Ureter (tissue), 1 donor: ENCODE measurements around the gene PARP15. TPM values are rescaled to one million over a fixed set of nuclear protein-coding genes. Genes with fewer than 3 reads are reported as not detected.
A peak's percentile ranks its signal among the peaks of the same experiment; 100 is the strongest.
"Not testable (repeated sequence)": the region's sequence is repeated elsewhere in the genome, so short reads cannot be mapped to it uniquely, and the experiment has no call there.

Source experiments
- DNase-seq: peaks from one replicate; pipeline ENCODE4 v3.0.0-alpha.2; 2020; ENCODE audit warnings: low spot score
- total RNA-seq: library from RNA; stranded (reverse); gene quantifications from one replicate; pipeline ENCODE4 v1.2.4, GENCODE V29; 2023
- donor health status: DM: yes; HTN: yes; CAD: no.

Gene PARP15
- total RNA-seq, 1 donor from 2014 or later = 3.9 TPM

DNA sequence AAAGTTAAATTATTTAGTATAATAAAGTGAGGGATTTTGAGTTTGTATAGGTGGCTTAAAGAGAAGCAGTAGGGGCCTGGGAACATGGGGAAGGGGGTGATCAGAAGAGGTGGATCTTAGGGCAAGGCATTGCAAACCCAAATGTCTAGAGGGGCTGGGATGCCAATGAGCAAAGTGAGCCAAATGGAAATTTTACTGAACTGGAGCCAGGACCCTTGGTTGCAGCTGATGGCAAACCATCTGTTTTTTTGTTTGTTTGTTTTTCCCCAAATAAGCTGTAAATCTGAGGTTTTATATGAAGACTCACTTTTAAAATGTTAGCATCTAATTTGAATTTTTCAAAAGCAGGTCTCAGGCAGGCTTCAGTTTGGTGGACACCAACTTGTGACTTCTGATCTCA, 88.4 kb downstream of the PARP15 start:
- DNase-seq = no peak

GRCh38 chr3:122668930-122669730, 91.7 kb downstream of the PARP15 start:
- no peak for DNase-seq

- no peak for DNase-seq
Observed at GRCh38 chr3:122671553-122671952, 94.1 kb downstream of the PARP15 start.

GRCh38 chr3:122674339-122674738, 96.9 kb downstream of the PARP15 start:
- DNase-seq = no peak

DNA sequence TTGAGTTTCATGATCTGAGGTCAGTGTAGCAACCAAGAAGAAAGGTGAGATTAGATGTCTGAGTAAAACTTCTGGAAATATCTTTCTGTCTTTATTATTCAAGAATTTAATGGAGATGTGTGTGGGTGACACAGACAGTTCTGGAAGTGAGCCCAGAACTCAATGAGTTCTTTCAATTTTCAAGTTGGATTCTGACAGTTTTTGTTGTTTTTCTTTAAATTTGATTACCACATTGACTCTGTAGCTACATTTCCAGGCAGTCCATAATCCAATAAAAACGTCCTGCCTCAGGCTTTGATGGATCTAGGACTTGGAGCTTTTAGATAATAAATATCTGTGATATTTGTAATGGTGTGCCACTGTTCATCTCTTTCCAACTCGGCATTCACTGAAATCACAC, 99.3 kb downstream of the PARP15 start:
- DNase-seq = no peak

GRCh38 chr3:122677216-122677615, 99.8 kb downstream of the PARP15 start:
- DNase-seq = no peak

DNA sequence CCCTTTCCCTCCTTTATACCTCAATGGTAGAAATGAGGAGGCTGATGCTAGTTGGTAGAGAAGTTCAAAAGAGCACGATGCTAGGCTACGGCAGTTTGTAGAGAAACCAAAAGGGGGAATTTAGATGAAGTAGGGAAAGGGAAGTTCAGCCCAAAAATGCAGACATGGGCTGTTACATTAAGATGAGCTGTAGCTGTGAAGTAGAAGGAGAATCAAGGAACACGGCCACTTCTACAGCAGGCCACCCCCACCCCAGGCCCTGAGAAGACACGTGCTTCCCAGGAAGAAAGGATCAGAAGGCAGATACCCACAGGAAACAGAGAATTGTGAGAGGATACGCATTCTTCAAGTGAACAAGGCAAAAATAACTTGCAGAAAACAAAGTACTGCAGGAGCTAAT, 101.1 kb downstream of the PARP15 start:
- DNase-seq = no peak

GRCh38 chr3:122679085-122679881, 101.8 kb downstream of the PARP15 start:
- DNase-seq = peak; percentile 82

GRCh38 chr3:122679882-122680474, 102.5 kb downstream of the PARP15 start:
- no peak for DNase-seq

DNA sequence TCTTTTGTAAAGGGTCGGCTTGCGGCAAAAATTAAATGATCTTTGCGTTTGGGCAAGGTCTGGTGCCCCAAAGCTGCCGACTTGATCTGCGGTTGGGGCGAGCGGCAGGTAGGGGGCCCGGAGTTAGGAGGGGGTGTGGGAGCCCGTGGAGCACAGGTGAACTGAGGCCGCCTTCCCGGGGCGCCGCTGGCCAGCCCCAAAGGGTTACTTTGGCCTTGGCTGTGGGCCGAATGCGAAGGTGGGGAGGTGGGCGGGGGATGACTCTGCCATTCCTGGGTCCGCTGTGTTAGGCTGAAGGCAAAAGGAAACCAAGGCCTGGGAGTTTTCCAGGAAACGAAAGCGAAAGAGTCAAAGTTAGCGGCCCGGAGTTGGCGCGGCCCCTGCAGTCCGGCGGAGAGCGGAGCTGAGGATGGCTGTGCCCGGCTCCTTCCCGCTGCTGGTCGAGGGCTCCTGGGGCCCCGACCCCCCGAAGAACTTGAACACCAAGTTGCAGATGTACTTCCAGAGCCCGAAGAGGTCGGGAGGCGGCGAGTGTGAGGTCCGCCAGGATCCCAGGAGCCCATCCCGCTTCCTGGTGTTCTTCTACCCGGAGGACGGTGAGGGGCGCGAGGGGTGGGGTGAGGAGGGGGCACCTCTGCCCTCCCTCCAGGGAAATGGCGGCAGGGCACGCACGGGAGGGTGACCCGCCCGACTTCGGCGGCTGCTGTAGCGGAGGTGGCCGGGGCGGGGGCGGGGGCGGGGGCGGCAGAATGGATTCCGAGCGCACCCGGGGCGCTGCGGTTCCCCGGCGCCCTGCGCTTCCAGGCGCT, 103.2 kb downstream of the PARP15 start, which contains the start of gene PARP14:
TSS of gene PARP14 (plus strand) at position 365 of the 809 bp plus-strand sequence. CDS start at position 410, 45 bp downstream.
- peak; percentile 85 for DNase-seq

DNA sequence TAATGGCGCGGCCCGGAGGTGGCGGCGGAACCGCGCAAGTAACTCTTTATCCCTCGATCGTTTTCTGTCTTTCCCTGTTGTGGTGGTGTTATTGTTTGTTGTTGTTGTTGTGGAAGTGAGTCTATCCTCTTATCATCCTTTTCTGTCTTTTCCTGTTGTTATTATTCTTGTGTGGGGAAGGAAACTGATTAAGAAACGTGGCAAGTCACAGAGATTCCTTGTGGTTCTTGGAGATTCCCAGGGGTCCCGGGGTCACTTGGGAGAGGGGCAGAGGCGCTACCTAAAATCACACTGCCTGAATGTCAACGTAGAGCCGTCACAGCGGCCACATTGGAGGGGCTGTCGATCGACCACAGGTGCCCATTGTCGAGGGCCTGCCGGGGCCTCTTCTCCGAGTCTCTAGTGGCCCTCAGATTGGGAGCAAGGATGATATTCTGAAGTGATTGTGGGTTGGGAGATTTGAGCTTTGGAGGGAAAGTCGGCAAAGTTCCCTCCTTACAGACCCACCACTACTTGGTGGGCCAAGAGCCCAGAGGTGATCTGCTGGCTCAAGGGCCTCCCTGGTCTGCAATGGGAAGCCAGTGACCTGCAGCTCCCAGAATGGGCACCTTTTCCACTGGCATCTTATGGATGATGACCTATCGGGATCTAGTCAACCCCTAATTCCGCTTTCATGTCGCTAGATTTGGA, 104.0 kb downstream of the PARP15 start:
- DNase-seq = no peak

DNA sequence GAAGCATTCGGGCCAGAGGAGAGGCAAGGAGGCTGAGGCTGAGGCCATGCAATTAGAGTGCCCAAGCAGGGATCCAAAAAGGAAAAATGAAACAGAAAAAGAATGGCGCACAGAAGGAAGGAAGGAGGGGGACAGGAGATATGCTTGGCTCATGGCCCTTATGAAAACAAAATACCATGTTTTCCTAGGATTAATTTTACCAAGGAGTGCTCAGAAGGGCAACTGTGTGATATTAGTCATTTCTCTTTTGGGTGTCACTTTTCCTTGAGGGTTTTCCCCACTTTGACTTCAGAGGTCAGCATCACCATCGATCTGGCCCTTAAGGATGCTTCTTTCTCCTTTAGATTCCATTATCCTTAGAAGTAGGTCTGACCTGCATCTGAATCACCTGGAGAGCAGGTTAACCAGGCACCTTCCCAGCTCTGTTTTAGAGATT, 104.5 kb downstream of the PARP15 start:
- no peak for DNase-seq

GRCh38 chr3:122682778-122683411, 105.4 kb downstream of the PARP15 start:
- DNase-seq = not testable (repeated sequence)

GRCh38 chr3:122687298-122687697, 109.8 kb downstream of the PARP15 start:
- no peak for DNase-seq

Other genes starting within 250 kb of the PARP15 start
- 54.4 TPM for gene MIX23, start 194.4 kb upstream of the PARP15 start, total RNA-seq
- 65.5 TPM for gene FAM162A, start 193.5 kb upstream of the PARP15 start, total RNA-seq
- 7.2 TPM for gene WDR5B, start 161.6 kb upstream of the PARP15 start, total RNA-seq
- gene KPNA1, start 62.7 kb upstream of the PARP15 start, total RNA-seq = 75.7 TPM
- gene PARP9, start 13.3 kb upstream of the PARP15 start, total RNA-seq = 33.9 TPM
- 42.1 TPM for gene DTX3L, start 13.3 kb upstream of the PARP15 start, total RNA-seq
- gene PARP14, start 103.2 kb downstream of the PARP15 start, total RNA-seq = 51.3 TPM
- gene HSPBAP1, start 216.2 kb downstream of the PARP15 start, total RNA-seq = 16.2 TPM
- 16.9 TPM for gene SLC49A4, start 217.4 kb downstream of the PARP15 start, total RNA-seq